AG09319 (cell line): ENCODE data around the gene DHX34.
"Not testable (repeated sequence)": the region's sequence is repeated elsewhere in the genome, so short reads cannot be mapped to it uniquely, and the experiment has no call there.

ENCODE experiments used
- DNase-seq: peaks from one replicate; pipeline ENCODE4 v3.0.0-alpha.2; 2010; ENCODE audit warnings: low read depth; ENCODE audit errors: extremely low read depth
- TF ChIP-seq, protein P1 (sequence below): IDR thresholded peaks from 2 replicates; pipeline ENCODE4 v1.5.1; 2011; ENCODE audit warnings: low read depth, mild to moderate bottlenecking, inconsistent platforms, low read length, moderate library complexity

DHX34 gene

GRCh38 chr19:47405197-47405550 is 56.1 kb downstream of the DHX34 start:
- no peak for DNase-seq
- TF ChIP-seq, protein P1, sequence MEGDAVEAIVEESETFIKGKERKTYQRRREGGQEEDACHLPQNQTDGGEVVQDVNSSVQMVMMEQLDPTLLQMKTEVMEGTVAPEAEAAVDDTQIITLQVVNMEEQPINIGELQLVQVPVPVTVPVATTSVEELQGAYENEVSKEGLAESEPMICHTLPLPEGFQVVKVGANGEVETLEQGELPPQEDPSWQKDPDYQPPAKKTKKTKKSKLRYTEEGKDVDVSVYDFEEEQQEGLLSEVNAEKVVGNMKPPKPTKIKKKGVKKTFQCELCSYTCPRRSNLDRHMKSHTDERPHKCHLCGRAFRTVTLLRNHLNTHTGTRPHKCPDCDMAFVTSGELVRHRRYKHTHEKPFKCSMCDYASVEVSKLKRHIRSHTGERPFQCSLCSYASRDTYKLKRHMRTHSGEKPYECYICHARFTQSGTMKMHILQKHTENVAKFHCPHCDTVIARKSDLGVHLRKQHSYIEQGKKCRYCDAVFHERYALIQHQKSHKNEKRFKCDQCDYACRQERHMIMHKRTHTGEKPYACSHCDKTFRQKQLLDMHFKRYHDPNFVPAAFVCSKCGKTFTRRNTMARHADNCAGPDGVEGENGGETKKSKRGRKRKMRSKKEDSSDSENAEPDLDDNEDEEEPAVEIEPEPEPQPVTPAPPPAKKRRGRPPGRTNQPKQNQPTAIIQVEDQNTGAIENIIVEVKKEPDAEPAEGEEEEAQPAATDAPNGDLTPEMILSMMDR: no peak

- TF ChIP-seq, protein P1: no peak
- no peak for DNase-seq
Observed at GRCh38 chr19:47405854-47406417, 56.8 kb downstream of the DHX34 start.

GRCh38 chr19:47406711-47407416 is 57.7 kb downstream of the DHX34 start:
- TF ChIP-seq, protein P1: no peak
- no peak for DNase-seq

DNA sequence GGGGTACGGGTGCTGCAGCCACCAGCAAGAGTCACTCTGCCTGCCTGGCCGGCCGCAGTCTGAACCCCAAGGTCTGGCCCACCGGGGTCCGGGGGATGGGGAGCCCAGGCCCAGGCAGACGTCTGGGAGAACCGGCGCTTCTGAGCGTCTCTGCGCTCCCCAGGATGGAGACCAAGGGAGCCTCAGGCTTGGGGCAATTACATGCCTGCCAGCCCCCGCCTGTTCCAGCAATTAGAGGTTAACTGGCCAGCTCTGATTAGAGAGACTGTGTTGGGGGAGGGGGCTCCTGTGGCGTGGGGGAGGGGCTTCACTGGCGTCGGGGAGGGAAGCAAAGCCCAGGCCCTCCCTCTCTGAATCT is 58.3 kb downstream of the DHX34 start:
- no peak for DNase-seq
- TF ChIP-seq, protein P1: no peak

- TF ChIP-seq, protein P1: no peak
- DNase-seq: no peak
Observed at GRCh38 chr19:47408156-47408938, 59.2 kb downstream of the DHX34 start.

GRCh38 chr19:47411101-47411500 is 62.0 kb downstream of the DHX34 start:
- DNase-seq: no peak
- TF ChIP-seq, protein P1: no peak

- DNase-seq: not testable (repeated sequence)
Observed at GRCh38 chr19:47411696-47412095, 62.6 kb downstream of the DHX34 start.

GRCh38 chr19:47413941-47414340 is 64.8 kb downstream of the DHX34 start:
- TF ChIP-seq, protein P1: no peak

More at GRCh38 chr19:47413941-47414340, 64.8 kb downstream of the DHX34 start:
- no peak for DNase-seq
